ENCODE measurements around the gene SPSB2.
A peak's percentile ranks its signal among the peaks of the same experiment; 100 is the strongest.

The SPSB2 gene

DNA sequence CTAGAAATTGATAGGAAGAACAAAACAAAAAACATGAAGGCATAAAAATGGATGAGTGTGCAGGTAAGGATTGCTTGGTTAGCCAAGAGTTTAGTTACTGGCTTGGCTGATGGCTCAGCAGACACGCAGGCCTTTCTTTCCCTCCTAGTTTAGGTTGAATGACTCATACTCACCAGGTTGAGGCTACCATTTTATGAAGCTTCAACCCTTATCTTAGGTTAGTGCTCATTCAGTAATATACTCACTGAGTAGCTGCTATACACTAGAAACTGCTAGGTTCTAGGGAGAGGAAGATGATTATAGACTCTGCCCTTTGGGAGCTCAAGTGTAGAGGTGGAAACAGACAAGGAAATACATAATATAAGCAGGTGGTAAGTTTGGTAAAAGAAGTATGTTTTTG is 38.8 kb downstream of the SPSB2 start:
- Histone ChIP-seq H3K27me3 (peaks cover 66% of the 10 kb centered on the region), H3K4me1 (peaks cover 4% of the 10 kb centered on the region), H4K20me1 (peaks cover 30% of the 10 kb centered on the region; the same call in 1 of the 2 replicates), H3K27ac (no peak overlapping the region), H3K9ac (no peak overlapping the region), H3K36me3 (no peaks in the 10 kb centered on the region), H3K4me2 (no peak overlapping the region), H3K9me3 (no peaks in the 10 kb centered on the region), H3K4me3 (no peak overlapping the region)
- TF ChIP-seq Cebpa-rat (IDR thresholded peaks at IDR 0.05), result no peak

DNA sequence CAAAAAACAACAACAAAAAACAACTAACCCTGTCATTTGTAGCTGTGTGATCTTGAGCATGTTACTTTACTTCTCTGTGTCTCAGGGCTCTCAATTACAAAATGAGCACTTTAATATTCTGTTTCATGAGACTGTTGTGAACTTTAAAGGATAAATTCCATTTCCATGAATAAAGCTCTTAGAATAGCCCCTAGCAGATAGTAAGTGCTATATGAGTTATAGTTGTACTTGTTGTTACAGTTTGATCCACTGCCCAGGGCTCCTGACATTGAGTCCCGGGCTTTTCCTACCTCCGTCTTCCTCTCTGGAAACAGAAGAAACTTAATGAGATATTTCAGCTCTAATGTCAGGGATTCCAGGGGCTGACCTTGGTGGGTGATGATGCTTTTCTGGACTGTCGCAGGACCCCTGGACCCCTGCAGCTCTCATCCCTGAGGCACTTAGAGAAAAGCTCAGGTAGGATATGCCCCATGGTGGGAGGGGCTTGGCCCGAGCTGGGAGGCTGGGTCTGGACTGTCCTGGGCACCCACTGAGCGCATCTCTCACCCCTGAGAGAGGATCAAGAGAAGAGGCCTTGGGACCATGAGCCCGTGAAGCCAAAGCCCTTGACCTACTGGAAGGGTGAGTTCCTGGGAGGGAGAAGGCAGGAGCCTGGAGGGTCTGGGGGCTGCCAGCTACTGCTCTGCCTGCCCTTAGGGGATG is 39.8 kb downstream of the SPSB2 start:
- no peak overlapping the region for H3K4me3 ChIP-seq
- peaks cover 39% of the 10 kb centered on the region for H4K20me1 ChIP-seq
- no peak for TF ChIP-seq Cebpa-rat (IDR thresholded peaks at IDR 0.05)
- H3K4me1 ChIP-seq, result peaks cover 13% of the 10 kb centered on the region
- no peak overlapping the region for H3K9ac ChIP-seq
- H3K9me3 ChIP-seq, result no peaks in the 10 kb centered on the region
- peaks cover 75% of the 10 kb centered on the region for H3K27me3 ChIP-seq
- H3K27ac ChIP-seq, result no peak overlapping the region
- no peaks in the 10 kb centered on the region for H3K36me3 ChIP-seq
- no peak overlapping the region for H3K4me2 ChIP-seq

DNA sequence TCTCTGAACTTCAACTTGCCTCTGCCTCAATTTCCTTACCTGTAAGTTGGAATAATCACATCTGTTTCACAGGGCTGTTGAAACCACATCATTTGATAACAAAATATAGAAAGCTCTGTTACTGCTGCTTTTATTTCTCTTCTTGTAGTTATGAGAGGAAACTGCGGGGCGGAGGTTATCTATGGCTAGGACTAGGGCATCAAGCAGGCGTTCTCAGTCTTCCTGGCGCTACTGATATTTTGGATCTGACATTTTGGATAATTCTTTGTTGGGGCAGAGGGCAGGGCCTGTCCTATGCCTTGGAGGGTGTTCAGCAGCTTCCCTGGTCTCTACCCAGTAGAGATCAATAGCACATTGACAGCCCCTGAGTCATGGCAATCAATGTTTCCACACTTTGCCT is 41.0 kb downstream of the SPSB2 start:
- peaks cover 23% of the 10 kb centered on the region for H3K4me1 ChIP-seq
- H3K9ac ChIP-seq, result no peak overlapping the region
- no peaks in the 10 kb centered on the region for H3K9me3 ChIP-seq
- no peaks in the 10 kb centered on the region for H3K36me3 ChIP-seq
- H3K4me3 ChIP-seq, result no peak overlapping the region
- no peak for TF ChIP-seq Cebpa-rat (IDR thresholded peaks at IDR 0.05)
- no peak overlapping the region for H3K4me2 ChIP-seq
- H3K27ac ChIP-seq, result no peak overlapping the region
- peaks cover 44% of the 10 kb centered on the region for H4K20me1 ChIP-seq
- H3K27me3 ChIP-seq, result peaks cover 83% of the 10 kb centered on the region

DNA sequence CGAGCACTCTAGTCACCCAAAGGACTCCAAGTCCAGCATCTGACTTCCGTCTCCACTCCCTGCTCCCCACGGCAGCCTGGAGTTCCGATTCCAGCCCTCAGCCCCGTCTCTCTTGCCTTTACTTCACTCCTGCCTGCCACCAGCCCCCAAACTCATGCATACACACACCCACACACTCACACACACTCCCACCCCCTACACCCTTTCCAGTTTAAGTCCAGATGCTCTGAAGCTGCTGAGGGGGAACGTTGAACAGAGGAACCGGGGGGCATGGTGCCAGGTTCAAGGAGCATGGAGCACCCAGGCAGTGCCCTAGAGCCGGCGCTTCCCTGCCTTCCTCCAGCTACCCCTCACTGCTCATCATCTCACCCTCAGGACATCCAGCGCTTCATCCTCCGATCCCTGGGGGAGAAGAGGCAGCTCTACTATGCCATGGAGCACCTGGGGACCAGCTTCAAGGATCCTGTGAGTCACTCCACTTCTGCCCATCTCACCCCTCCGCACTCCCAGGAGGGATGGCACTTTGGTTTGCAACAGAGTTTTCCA is 41.6 kb downstream of the SPSB2 start:
- no peak for TF ChIP-seq Cebpa-rat (IDR thresholded peaks at IDR 0.05)
- Histone ChIP-seq H3K27me3 (peaks cover 85% of the 10 kb centered on the region), H3K36me3 (no peaks in the 10 kb centered on the region), H3K4me1 (peaks cover 29% of the 10 kb centered on the region), H3K9ac (no peak overlapping the region), H3K27ac (no peak overlapping the region), H3K9me3 (no peaks in the 10 kb centered on the region), H4K20me1 (peaks cover 50% of the 10 kb centered on the region), H3K4me2 (no peak overlapping the region), H3K4me3 (no peak overlapping the region)

DNA sequence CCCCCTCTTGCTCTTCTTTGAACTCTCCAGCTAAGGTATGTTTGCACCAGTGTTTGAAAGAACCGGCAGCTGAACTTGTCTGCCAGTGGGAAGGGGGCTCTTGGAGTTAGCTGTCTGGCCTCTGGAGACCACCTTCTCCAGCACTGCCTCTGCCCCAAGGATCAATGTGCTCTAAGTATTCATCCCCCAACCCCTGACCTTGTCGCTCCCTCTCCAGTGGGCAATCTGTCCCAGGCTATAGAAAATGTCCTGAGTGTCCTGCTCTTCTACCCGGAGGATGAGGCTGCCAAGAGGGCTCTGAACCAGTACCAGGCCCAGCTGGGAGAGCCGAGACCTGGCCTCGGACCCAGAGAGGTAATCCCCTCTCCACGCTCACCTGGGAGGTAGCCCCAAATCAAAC is 42.1 kb downstream of the SPSB2 start:
- no peak overlapping the region for H3K4me2 ChIP-seq
- H3K9me3 ChIP-seq, result no peaks in the 10 kb centered on the region
- H3K9ac ChIP-seq, result no peak overlapping the region
- no peak for TF ChIP-seq Cebpa-rat (IDR thresholded peaks at IDR 0.05)
- peaks cover 90% of the 10 kb centered on the region for H3K27me3 ChIP-seq
- H3K27ac ChIP-seq, result no peak overlapping the region
- H3K4me1 ChIP-seq, result peaks cover 30% of the 10 kb centered on the region
- no peaks in the 10 kb centered on the region for H3K36me3 ChIP-seq
- peaks cover 55% of the 10 kb centered on the region for H4K20me1 ChIP-seq
- H3K4me3 ChIP-seq, result no peak overlapping the region

DNA sequence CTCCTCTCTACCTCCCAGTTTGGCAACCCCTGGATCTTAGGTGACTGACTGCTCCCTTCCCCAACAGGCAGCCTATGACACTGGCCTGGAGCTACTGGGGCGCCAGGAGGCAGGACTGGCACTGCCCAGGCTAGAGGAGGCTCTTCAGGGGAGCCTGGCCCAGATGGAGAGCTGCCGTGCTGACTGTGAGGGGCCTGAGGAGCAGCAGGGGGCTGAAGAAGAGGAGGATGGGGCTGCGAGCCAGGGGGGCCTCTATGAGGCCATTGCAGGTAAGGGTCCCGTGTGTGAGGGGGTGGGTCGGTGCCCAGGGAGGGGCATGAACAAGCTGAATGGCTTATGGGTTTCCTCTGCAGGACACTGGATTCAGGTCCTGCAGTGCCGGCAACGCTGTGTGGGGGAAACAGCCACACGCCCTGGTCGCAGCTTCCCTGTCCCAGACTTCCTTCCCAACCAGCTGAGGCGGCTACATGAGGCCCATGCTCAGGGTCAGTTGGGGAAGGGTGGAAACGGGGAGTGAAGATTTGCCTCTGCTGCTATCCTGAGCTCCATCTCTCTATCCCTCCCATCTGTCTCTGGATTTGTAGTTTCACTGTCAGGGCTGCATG is 42.7 kb downstream of the SPSB2 start:
- H3K9ac ChIP-seq, result no peak overlapping the region
- peaks cover 96% of the 10 kb centered on the region for H3K27me3 ChIP-seq
- H3K4me3 ChIP-seq, result no peak overlapping the region
- H3K9me3 ChIP-seq, result no peaks in the 10 kb centered on the region
- H3K27ac ChIP-seq, result no peak overlapping the region
- no peaks in the 10 kb centered on the region for H3K36me3 ChIP-seq
- no peak for TF ChIP-seq Cebpa-rat (IDR thresholded peaks at IDR 0.05)
- no peak overlapping the region for H3K4me2 ChIP-seq
- peaks cover 30% of the 10 kb centered on the region for H3K4me1 ChIP-seq
- H4K20me1 ChIP-seq, result peaks cover 61% of the 10 kb centered on the region

DNA sequence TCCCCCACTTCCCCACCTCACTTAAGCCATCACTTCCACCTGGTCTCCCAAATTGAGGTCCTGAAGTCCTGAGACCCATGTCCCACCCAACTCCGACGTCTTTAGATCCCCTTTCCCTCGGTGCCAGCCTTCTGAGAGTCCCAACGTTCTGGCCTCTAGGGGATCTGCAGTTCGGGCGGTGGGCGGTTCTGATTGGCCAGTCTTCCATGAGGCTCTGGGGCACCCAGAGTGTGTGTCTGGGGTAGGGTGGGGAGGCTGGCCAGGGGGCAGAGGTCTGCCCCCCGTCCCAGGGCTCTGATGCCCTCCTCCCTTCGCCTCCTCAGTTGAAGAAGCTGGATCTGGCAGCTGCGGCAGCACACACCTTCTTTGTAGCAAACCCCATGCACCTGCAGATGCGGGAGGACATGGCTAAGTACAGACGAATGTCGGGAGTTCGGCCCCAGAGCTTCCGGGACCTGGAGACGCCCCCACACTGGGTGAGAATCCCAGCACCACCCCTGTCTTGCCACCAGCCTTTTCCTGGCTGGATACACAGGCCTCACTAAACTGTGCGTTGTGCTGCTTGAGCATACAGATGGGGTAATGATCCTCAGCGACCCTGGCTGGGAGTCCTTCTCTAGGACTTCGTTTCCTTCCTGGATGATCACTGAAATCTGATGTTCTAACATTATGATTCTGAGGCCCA is 43.4 kb downstream of the SPSB2 start:
- Histone ChIP-seq H3K4me2 (peak overlapping the region; percentile 93), H3K4me1 (peaks cover 30% of the 10 kb centered on the region), H3K36me3 (no peaks in the 10 kb centered on the region), H4K20me1 (peaks cover 68% of the 10 kb centered on the region), H3K9ac (no peak overlapping the region), H3K27ac (no peak overlapping the region), H3K9me3 (no peaks in the 10 kb centered on the region), H3K4me3 (peak overlapping the region; percentile 68), H3K27me3 (peaks cover 98% of the 10 kb centered on the region)
- no peak for TF ChIP-seq Cebpa-rat (IDR thresholded peaks at IDR 0.05)

DNA sequence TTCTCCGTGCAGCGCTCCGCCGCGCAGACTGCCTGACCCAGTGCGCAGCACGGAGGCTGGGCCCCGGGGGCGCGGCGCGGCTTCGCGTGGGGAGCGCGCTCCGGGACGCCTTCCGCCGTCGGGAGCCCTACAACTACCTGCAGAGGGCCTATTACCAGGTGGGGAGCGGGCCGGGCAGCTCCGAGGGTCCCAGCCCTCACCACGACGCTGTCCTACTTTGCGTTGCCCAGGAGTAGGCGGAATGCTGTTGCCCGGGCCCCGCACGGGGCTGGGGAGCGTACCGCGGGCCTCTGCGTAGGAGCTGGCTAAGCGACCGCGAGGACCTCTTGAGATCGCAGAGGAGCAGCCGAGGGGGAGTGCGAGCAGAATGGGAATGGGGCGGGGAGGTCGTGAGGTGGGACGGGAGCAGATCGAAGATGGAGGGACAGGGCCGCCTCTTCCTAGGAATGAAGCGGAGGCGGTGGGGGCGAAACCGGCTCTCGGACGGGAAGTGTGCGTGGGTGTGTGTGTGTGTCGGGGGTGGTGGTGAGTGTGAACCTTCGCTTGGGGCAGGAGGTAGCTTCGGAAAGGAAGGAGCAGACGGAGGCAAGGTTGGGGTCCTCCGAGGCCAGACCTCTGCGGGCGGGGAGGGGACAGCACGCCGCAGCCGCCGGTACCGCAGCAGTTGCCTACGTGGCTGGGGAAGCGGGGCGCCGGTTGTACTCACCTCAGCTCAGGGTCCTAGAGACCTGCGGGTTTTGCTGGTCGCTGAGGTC is 44.1 kb downstream of the SPSB2 start:
- Histone ChIP-seq H3K9ac (peak overlapping the region; percentile 61), H3K4me1 (peaks cover 30% of the 10 kb centered on the region)
- TF ChIP-seq Cebpa-rat (IDR thresholded peaks at IDR 0.05), result no peak

DNA sequence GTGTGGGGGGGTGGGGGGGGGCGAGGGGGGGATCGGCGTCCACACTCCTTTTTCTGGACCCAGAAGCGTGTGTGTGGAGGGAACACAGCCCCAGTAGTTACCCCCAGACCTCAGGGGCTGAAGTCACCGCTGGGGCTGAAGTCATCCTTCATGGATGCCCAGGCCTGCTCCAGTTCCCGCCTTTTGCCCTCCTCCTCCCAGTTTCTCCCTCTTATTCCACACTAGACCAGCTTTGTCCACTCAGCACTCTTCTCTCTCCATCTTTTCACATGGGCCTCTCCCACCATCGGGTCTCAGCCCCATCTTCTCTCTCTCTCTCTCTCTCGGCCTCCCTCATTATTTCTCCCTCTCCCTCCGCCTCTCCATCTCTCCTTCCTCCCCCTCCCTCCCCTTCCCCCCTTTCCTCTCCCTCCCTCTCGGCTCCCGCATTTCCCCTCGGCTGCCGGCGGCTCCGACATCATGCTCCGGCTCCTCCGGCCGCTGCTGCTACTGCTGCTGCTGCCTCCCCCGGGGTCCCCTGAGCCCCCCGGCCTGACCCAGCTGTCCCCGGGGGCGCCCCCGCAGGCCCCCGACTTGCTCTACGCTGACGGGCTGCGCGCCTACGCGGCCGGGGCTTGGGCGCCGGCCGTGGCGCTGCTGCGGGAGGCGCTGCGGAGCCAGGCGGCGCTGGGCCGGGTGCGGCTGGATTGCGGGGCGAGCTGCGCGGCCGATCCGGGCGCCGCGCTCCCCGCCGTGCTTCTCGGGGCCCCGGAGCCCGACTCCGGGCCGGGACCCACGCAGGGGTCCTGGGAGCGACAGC is 44.9 kb downstream of the SPSB2 start, which contains the start of gene P3H3:
Gene P3H3 (plus strand): TSS at position 426 of the 799 bp plus-strand sequence. CDS start 34 bp downstream, at position 460.
- peak within 1 kb of the TSS; percentile 61 for H3K9ac ChIP-seq
- H3K36me3 ChIP-seq, result no peaks in the 10 kb centered on the region
- H4K20me1 ChIP-seq, result peaks cover 75% of the 10 kb centered on the region
- H3K9me3 ChIP-seq, result no peaks in the 10 kb centered on the region
- no peak within 1 kb of the TSS for H3K27ac ChIP-seq
- H3K27me3 ChIP-seq, result peaks cover 98% of the 10 kb centered on the region
- peaks cover 30% of the 10 kb centered on the region for H3K4me1 ChIP-seq
- peak within 1 kb of the TSS; percentile 68 for H3K4me3 ChIP-seq
- peak within 1 kb of the TSS; percentile 93 for H3K4me2 ChIP-seq
- no peak for TF ChIP-seq Cebpa-rat (IDR thresholded peaks at IDR 0.05)

More for the DNA sequence above, 44.1 kb downstream of the SPSB2 start:
- peaks cover 71% of the 10 kb centered on the region for H4K20me1 ChIP-seq
- no peaks in the 10 kb centered on the region for H3K36me3 ChIP-seq
- no peak overlapping the region for H3K27ac ChIP-seq
- H3K9me3 ChIP-seq, result no peaks in the 10 kb centered on the region
- peak overlapping the region; percentile 93 for H3K4me2 ChIP-seq
- H3K27me3 ChIP-seq, result peaks cover 98% of the 10 kb centered on the region
- peak overlapping the region; percentile 68 for H3K4me3 ChIP-seq

Measured in BLaER1 (cell line).